Endothelial cell of umbilical vein (primary cell): ENCODE data around the gene TNN. TPM values are rescaled to one million over a fixed set of nuclear protein-coding genes. Genes with fewer than 3 reads are reported as not detected.

Experiments used
- BruUV-seq: library from RNA; stranded (reverse); fragments of 400-500 nt; replicated peaks from 2 replicates; lab custom pipeline; 2021; lab: Mats Ljungman, UMichigan
- CTCF ChIA-PET: fragments of 300-600, 350-600 bp; sonication (Branson Sonifier 250); formaldehyde crosslinking; loops from one replicate; lab custom pipeline; 2021; ENCODE audit warnings: antibody characterized with exemption, inconsistent platforms; lab: Charles Lee
- POLR2A ChIA-PET: fragments of 300-600, 350-600 bp; sonication (Branson Sonifier 250); formaldehyde crosslinking; loops from one replicate; lab custom pipeline; 2021; ENCODE audit warnings: antibody characterized with exemption, inconsistent platforms; lab: Charles Lee
- DNase-seq: peaks from one replicate; pipeline ENCODE4 v3.0.0-alpha.2; 2011; ENCODE audit warnings: low read depth, low spot score
- FAIRE-seq: peaks from 2 replicates; lab custom pipeline; 2011; peaks lifted over from hg19 to GRCh38; lab: Jason Lieb, UNC
- H2AFZ ChIP-seq: 2 replicates; pipeline ENCODE4 v1.6.0; 2012; ENCODE audit warnings: low read depth, low read length, control low read depth, inconsistent platforms
- H3K27ac ChIP-seq: 2 replicates; pipeline ENCODE4 v1.5.1; 2011; ENCODE audit warnings: low read depth, mild to moderate bottlenecking, control low read depth, low read length, moderate library complexity; ENCODE audit not compliant: insufficient read depth
- H3K27me3 ChIP-seq, 2 experiments: 2 replicates each; pipeline versions ENCODE4 v1.6.0 to v1.6.1; 2011; ENCODE audit warnings: low read length in 2 of 2, mixed read lengths in 1 of 2; ENCODE audit not compliant: control insufficient read depth in 2 of 2, insufficient read depth in 2 of 2
- H3K36me3 ChIP-seq, 2 experiments: 2 replicates in 1 of 2; 3 replicates in 1 of 2; pipeline ENCODE4 v1.5.1; 2011; ENCODE audit warnings: low read length in 2 of 2, mild to moderate bottlenecking in 1 of 2, moderate library complexity in 1 of 2; ENCODE audit not compliant: control insufficient read depth in 2 of 2, insufficient read depth in 2 of 2; ENCODE audit errors: extremely low read depth in 1 of 2
- H3K4me1 ChIP-seq: 3 replicates; pipeline ENCODE4 v1.5.1; 2011; ENCODE audit warnings: mild to moderate bottlenecking, low read length; ENCODE audit not compliant: control insufficient read depth, insufficient read depth; ENCODE audit errors: extremely low read depth
- H3K4me2 ChIP-seq: 2 replicates; pipeline ENCODE4 v1.6.1; 2011; ENCODE audit warnings: low read length, control low read depth, mixed read lengths; ENCODE audit not compliant: insufficient read depth
- H3K4me3 ChIP-seq, 3 experiments: fragments of 200-600 bp in 1 of 3; sonication (generic), shearing (Covaris generic) in 1 of 3; replicated peaks in 1 of 3; 2 replicates each; pipeline ENCODE4 v1.5.1; 2011 to 2016; ENCODE audit warnings: control low read depth in 3 of 3, low read length in 3 of 3, mild to moderate bottlenecking in 2 of 3, inconsistent platforms in 1 of 3, low read depth in 1 of 3, moderate library complexity in 1 of 3; ENCODE audit not compliant: insufficient read depth in 1 of 3
- H3K79me2 ChIP-seq: 2 replicates; pipeline ENCODE4 v1.6.0; 2012; ENCODE audit warnings: low read length, inconsistent platforms; ENCODE audit not compliant: control insufficient read depth, insufficient read depth
- H3K9ac ChIP-seq: replicated peaks from 2 replicates; pipeline ENCODE3; 2011; ENCODE audit warnings: low read length, control low read depth; ENCODE audit not compliant: insufficient read depth; ENCODE audit errors: extremely low read depth
- H3K9me1 ChIP-seq: replicated peaks from 3 replicates; pipeline ENCODE4 v1.6.0; 2011; ENCODE audit warnings: mild to moderate bottlenecking, low read length; ENCODE audit not compliant: control insufficient read depth, insufficient read depth; ENCODE audit errors: extremely low read depth
- H3K9me3 ChIP-seq: replicated peaks from 2 replicates; pipeline ENCODE4 v1.5.1; 2012; ENCODE audit warnings: low read length, inconsistent platforms; ENCODE audit not compliant: control insufficient read depth, insufficient read depth
- H4K20me1 ChIP-seq: replicated peaks from 2 replicates; pipeline ENCODE3; 2011; ENCODE audit warnings: mild to moderate bottlenecking, low read length; ENCODE audit not compliant: control insufficient read depth, insufficient read depth; ENCODE audit errors: extremely low read depth
- EZH2 ChIP-seq: IDR thresholded peaks from 2 replicates; pipeline ENCODE4 v1.6.1; 2012; ENCODE audit warnings: borderline replicate concordance, low read depth, mild to moderate bottlenecking, moderate library complexity, low read length, inconsistent platforms; ENCODE audit not compliant: severe bottlenecking
- GATA2 ChIP-seq: IDR thresholded peaks from 2 replicates; pipeline ENCODE4 v1.7.0; 2011; ENCODE audit warnings: low read depth, mild to moderate bottlenecking, moderate library complexity, mixed read lengths, low read length; ENCODE audit not compliant: insufficient read length, insufficient read depth
- JUN ChIP-seq: IDR thresholded peaks from 2 replicates; pipeline ENCODE4 v1.6.1; 2011; ENCODE audit warnings: borderline replicate concordance, low read depth; ENCODE audit not compliant: insufficient read length, insufficient read depth
- POLR2A ChIP-seq: IDR thresholded peaks from 2 replicates; pipeline ENCODE4 v1.6.1; 2012; ENCODE audit warnings: low read depth, mild to moderate bottlenecking, control low read depth, low read length
- POLR2AphosphoS5 ChIP-seq: IDR thresholded peaks from 2 replicates; pipeline ENCODE4 v1.6.1; 2012; ENCODE audit warnings: low read depth, mild to moderate bottlenecking, control low read depth, low read length, moderate library complexity; ENCODE audit not compliant: insufficient read depth
- dilution Hi-C: fragments of 300-500 bp; cut with MboI; formaldehyde crosslinking; loops from one replicate; pipeline ENCODE4 v1.15.0; 2019; ENCODE audit warnings: low sequenced_read_pairs; ENCODE audit not compliant: extremely low pct_ligation_motif_present
- intact Hi-C: fragments of 100-400 bp; cut with micrococcal nuclease; formaldehyde crosslinking; loops from one replicate; pipeline ENCODE4 v1.10.0; 2022
- polyA plus RNA-seq, 4 experiments: library from polyadenylated mRNA; depleted of rRNA in 3 of 4; stranded (reverse) in 3 of 4; unstranded in 1 of 4; fragments of >200 nt; gene quantifications; 2 replicates each; pipeline versions ENCODE4 v1.2.1 to v1.2.3, GENCODE V29; 2011 to 2012; ENCODE audit warnings: missing spikeins in 1 of 4
- total RNA-seq: library from RNA; stranded (reverse); gene quantifications from 2 replicates; pipeline ENCODE4 v1.2.3, GENCODE V29; 2021
- TF ChIP-seq, protein P1 (sequence below), 2 donors: IDR thresholded peaks; 1 replicate in 1 of 2; 2 replicates in 1 of 2; pipeline ENCODE4 v1.5.1; 2011; ENCODE audit warnings: low read length in 2 of 2, mild to moderate bottlenecking in 2 of 2, moderate library complexity in 2 of 2, control low read depth in 1 of 2, inconsistent platforms in 1 of 2, low read depth in 1 of 2; ENCODE audit not compliant: insufficient read depth in 1 of 2; ENCODE audit errors: extremely low read depth in 1 of 2
- TF ChIP-seq, protein P2 (sequence below): IDR thresholded peaks from 2 replicates; pipeline ENCODE4 v1.6.1; 2011; ENCODE audit not compliant: insufficient read depth, insufficient read length

The TNN gene
- total and polyA plus RNA-seq, 2 donors (not counting 3 experiments of a cell fraction or from before 2014, with no cell fraction given), result not detected

DNA sequence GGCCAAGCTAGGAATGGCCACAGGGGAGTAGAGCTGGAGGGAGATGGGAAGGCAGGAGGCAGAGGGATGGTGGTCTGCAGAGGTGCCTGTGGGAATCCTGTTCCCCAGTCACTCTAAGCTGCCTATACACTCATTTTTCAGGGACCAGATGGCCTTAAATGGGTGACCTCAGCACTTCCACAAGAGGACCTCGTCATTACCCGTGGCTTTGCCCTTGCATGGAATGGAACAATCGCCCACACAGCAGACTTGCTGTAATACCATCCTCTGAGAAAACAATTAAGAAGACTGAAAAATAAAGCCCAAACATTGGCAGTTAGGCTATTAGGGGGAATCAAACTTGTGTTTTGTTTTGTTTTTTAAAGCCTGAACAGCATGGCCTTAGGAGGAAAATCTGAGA lies 12.9 kb upstream of the TNN start:
- intact Hi-C loops (no loop called here), dilution Hi-C loops (no loop called here)
- H3K9me3 ChIP-seq, result no peaks in the 10 kb centered on the region
- no TSS peak for BruUV-seq
- H3K9me1 ChIP-seq, result no peaks in the 10 kb centered on the region
- no peak for TF ChIP-seq JUN
- TF ChIP-seq, protein P1, sequence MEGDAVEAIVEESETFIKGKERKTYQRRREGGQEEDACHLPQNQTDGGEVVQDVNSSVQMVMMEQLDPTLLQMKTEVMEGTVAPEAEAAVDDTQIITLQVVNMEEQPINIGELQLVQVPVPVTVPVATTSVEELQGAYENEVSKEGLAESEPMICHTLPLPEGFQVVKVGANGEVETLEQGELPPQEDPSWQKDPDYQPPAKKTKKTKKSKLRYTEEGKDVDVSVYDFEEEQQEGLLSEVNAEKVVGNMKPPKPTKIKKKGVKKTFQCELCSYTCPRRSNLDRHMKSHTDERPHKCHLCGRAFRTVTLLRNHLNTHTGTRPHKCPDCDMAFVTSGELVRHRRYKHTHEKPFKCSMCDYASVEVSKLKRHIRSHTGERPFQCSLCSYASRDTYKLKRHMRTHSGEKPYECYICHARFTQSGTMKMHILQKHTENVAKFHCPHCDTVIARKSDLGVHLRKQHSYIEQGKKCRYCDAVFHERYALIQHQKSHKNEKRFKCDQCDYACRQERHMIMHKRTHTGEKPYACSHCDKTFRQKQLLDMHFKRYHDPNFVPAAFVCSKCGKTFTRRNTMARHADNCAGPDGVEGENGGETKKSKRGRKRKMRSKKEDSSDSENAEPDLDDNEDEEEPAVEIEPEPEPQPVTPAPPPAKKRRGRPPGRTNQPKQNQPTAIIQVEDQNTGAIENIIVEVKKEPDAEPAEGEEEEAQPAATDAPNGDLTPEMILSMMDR (IDR thresholded peaks at IDR 0.05; ENCODE audit: extremely low read depth in 1 of 2, insufficient read depth in 1 of 2, low read depth in 1 of 2, low read length in 2 of 2), result no peak
- no peak for TF ChIP-seq GATA2
- TF ChIP-seq POLR2A, result no peak
- TF ChIP-seq EZH2, result no peak
- no peak for TF ChIP-seq POLR2AphosphoS5
- TF ChIP-seq, protein P2, sequence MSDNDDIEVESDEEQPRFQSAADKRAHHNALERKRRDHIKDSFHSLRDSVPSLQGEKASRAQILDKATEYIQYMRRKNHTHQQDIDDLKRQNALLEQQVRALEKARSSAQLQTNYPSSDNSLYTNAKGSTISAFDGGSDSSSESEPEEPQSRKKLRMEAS, result no peak
- DNase-seq (no peak), FAIRE-seq (no peak)
- no peaks in the 10 kb centered on the region for H3K4me1 ChIP-seq
- H3K36me3 ChIP-seq, result no peaks in the 10 kb centered on the region
- H3K79me2 ChIP-seq, result no peaks in the 10 kb centered on the region
- ChIA-PET CTCF (no interaction called here), POLR2A (no interaction called here)
- H3K9ac ChIP-seq, result no peak overlapping the region
- no peak overlapping the region for H3K4me3 ChIP-seq
- H2AFZ ChIP-seq, result no peak overlapping the region
- no peaks in the 10 kb centered on the region for H4K20me1 ChIP-seq
- H3K27ac ChIP-seq, result no peak overlapping the region
- H3K4me2 ChIP-seq, result no peak overlapping the region
- H3K27me3 ChIP-seq, result peaks cover 0 to 2% of the 10 kb centered on the region in 2 experiments
